Liver (tissue), 9 donors: ENCODE data around the gene RGS10. TPM values are rescaled to one million over a fixed set of nuclear protein-coding genes. Genes with fewer than 3 reads are reported as not detected.

Experiments used
- DNase-seq: peaks from one replicate; pipeline ENCODE4 v3.0.0-alpha.2; 2017; ENCODE audit warnings: low spot score
- H3K27ac ChIP-seq, 2 donors: one replicate each; pipeline ENCODE4 v1.7.0; 2013; ENCODE audit warnings: inconsistent platforms in 2 of 2, low read length in 2 of 2, control low read depth in 1 of 2, low read depth in 1 of 2, mild to moderate bottlenecking in 1 of 2
- H3K27me3 ChIP-seq, 4 donors: one replicate each; pipeline versions ENCODE4 v1.6.1 to v1.7.0; 2013; ENCODE audit warnings: low read length in 3 of 4, inconsistent platforms in 1 of 4, mild to moderate bottlenecking in 1 of 4, moderate library complexity in 1 of 4; ENCODE audit not compliant: control insufficient read depth in 4 of 4, insufficient read depth in 4 of 4
- H3K36me3 ChIP-seq, 4 donors: one replicate each; pipeline versions ENCODE4 v1.6.1 to v1.7.0; 2013; ENCODE audit warnings: low read length in 3 of 4, mild to moderate bottlenecking in 3 of 4, low read depth in 1 of 4, moderate library complexity in 1 of 4; ENCODE audit not compliant: control insufficient read depth in 4 of 4, insufficient read depth in 3 of 4
- H3K4me1 ChIP-seq, 4 donors: one replicate each; pipeline versions ENCODE4 v1.6.1 to v1.7.0; 2013; ENCODE audit warnings: low read length in 3 of 4, mild to moderate bottlenecking in 3 of 4, moderate library complexity in 1 of 4; ENCODE audit not compliant: control insufficient read depth in 4 of 4, insufficient read depth in 4 of 4
- H3K4me3 ChIP-seq, 3 donors: one replicate each; pipeline versions ENCODE4 v1.6.1 to v1.7.0; 2013; ENCODE audit warnings: low read length in 3 of 3, control low read depth in 1 of 3, low read depth in 1 of 3, mild to moderate bottlenecking in 1 of 3
- H3K9ac ChIP-seq, 2 donors: one replicate each; pipeline ENCODE4 v1.7.0; 2013; ENCODE audit warnings: low read length in 2 of 2, mild to moderate bottlenecking in 2 of 2, moderate library complexity in 2 of 2, control low read depth in 1 of 2, low read depth in 1 of 2
- H3K9me3 ChIP-seq, 4 donors: one replicate each; pipeline versions ENCODE4 v1.6.1 to v1.7.0; 2013; ENCODE audit warnings: low read length in 3 of 4; ENCODE audit not compliant: control insufficient read depth in 4 of 4
- ATF3 ChIP-seq: IDR thresholded peaks from 2 replicates; pipeline ENCODE4 v1.6.1; 2016; ENCODE audit warnings: antibody characterized with exemption
- CTCF ChIP-seq: fragments of 150-350 bp; IDR thresholded peaks from 2 replicates; pipeline ENCODE4 v1.5.1; 2017; ENCODE audit warnings: improper control_type of control experiment, low read depth, low read length; ENCODE audit not compliant: missing input control
- EGR1 ChIP-seq, 2 donors: IDR thresholded peaks; 2 replicates each; pipeline ENCODE4 v1.6.1; 2016 to 2018; ENCODE audit warnings: antibody characterized with exemption in 2 of 2, low read depth in 2 of 2
- GABPA ChIP-seq, 2 donors: IDR thresholded peaks in 1 of 2; conservative IDR thresholded peaks in 1 of 2; 2 replicates each; pipeline ENCODE4 v1.6.1; 2016; ENCODE audit warnings: antibody characterized with exemption in 2 of 2, mild to moderate bottlenecking in 1 of 2, moderate library complexity in 1 of 2
- HNF4A ChIP-seq, 2 donors: conservative IDR thresholded peaks; 2 replicates each; pipeline ENCODE4 v1.6.1; 2016; ENCODE audit warnings: antibody characterized with exemption in 2 of 2, mild to moderate bottlenecking in 2 of 2
- HNF4G ChIP-seq: IDR thresholded peaks from 2 replicates; pipeline ENCODE4 v1.6.1; 2016; ENCODE audit warnings: antibody characterized with exemption
- MAX ChIP-seq: IDR thresholded peaks from 2 replicates; pipeline ENCODE4 v1.6.1; 2016; ENCODE audit warnings: antibody characterized with exemption
- RAD21 ChIP-seq, 2 donors: IDR thresholded peaks; 2 replicates each; pipeline ENCODE4 v1.6.1; 2016; ENCODE audit warnings: antibody characterized with exemption in 2 of 2, mild to moderate bottlenecking in 2 of 2
- REST ChIP-seq: IDR thresholded peaks from 2 replicates; pipeline ENCODE4 v1.6.1; 2016; ENCODE audit warnings: antibody characterized with exemption, mild to moderate bottlenecking
- RXRA ChIP-seq, 2 donors: IDR thresholded peaks; 2 replicates each; pipeline ENCODE4 v1.6.1; 2017 to 2018; ENCODE audit warnings: antibody characterized with exemption in 2 of 2, mild to moderate bottlenecking in 1 of 2
- SP1 ChIP-seq: IDR thresholded peaks from 2 replicates; pipeline ENCODE4 v1.6.1; 2018; ENCODE audit warnings: antibody characterized with exemption, mild to moderate bottlenecking
- TAF1 ChIP-seq: conservative IDR thresholded peaks from 2 replicates; pipeline ENCODE4 v1.6.1; 2016; ENCODE audit warnings: antibody characterized with exemption, mild to moderate bottlenecking
- YY1 ChIP-seq: IDR thresholded peaks from 2 replicates; pipeline ENCODE4 v1.6.1; 2016; ENCODE audit warnings: antibody characterized with exemption, mild to moderate bottlenecking
- WGBS: extraction: QIAGEN DNeasy Blood & Tissue Kit; methylation state at CpG from one replicate; pipeline ENCODE4 v1.1.7; 2013; 5-methylcytosine and 5-hydroxymethylcytosine counted together
- polyA plus RNA-seq, 2 donors: library from polyadenylated mRNA; stranded (reverse) in 1 of 2; unstranded in 1 of 2; fragments of 200-250 nt in 1 of 2; fragments of >200 nt in 1 of 2; fragmentation: Nextera tagmentation in 1 of 2; extraction: Ambion mirVana in 1 of 2; gene quantifications; one replicate each; pipeline versions ENCODE4 v1.2.1 to v1.2.3, GENCODE V29; 2013 to 2015
- total RNA-seq, 2 donors: library from RNA; depleted of rRNA; stranded (reverse); fragments of >200 nt; gene quantifications; one replicate each; pipeline ENCODE4 v1.2.3, GENCODE V29; 2014
- donor health status: healthy.
- donor health status: healthy.
- donor health status: healthy.
- donor health status: healthy.
- donor health status: healthy.

RGS10 gene
- total and polyA plus RNA-seq, 4 donors, result 1.8 to 51.9 (median 2.2) TPM

- H3K27ac ChIP-seq, result no peak overlapping the region
- no peaks in the 10 kb centered on the region for H3K27me3 ChIP-seq
- H3K4me3 ChIP-seq, result no peak overlapping the region
- peaks cover 18 to 55% (median 40%) of the 10 kb centered on the region in 4 donors for H3K36me3 ChIP-seq
- no peak for DNase-seq
- no peaks in the 10 kb centered on the region for H3K4me1 ChIP-seq
- H3K9me3 ChIP-seq, result no peaks in the 10 kb centered on the region
- 66% methylated on average over 5 of the region's 5 CpGs for WGBS
- TF ChIP-seq ATF3 (no peak), EGR1 (IDR thresholded peaks at IDR 0.05; ENCODE audit: low read depth in 2 of 2) (no peak), CTCF (no peak)
- H3K9ac ChIP-seq, result no peak overlapping the region
Measured at GRCh38 chr10:119575506-119575905, 33.0 kb upstream of the RGS10 start.

- Histone ChIP-seq H3K4me3 (no peak overlapping the region), H3K4me1 (no peaks in the 10 kb centered on the region), H3K36me3 (peaks cover 0 to 5% (median 4%) of the 10 kb centered on the region in 4 donors), H3K9ac (no peak overlapping the region), H3K27ac (no peak overlapping the region), H3K9me3 (no peaks in the 10 kb centered on the region), H3K27me3 (no peaks in the 10 kb centered on the region)
- no peak for DNase-seq
- 89% methylated on average over 8 of the region's 8 CpGs for WGBS
- TF ChIP-seq HNF4A (conservative IDR thresholded peaks at IDR 0.05), result no peak
- TF ChIP-seq ATF3, result no peak
- TF ChIP-seq EGR1 (IDR thresholded peaks at IDR 0.05; ENCODE audit: low read depth in 2 of 2), result no peak
- TF ChIP-seq HNF4G, result no peak
- no peak for TF ChIP-seq RXRA (IDR thresholded peaks at IDR 0.05)
- TF ChIP-seq CTCF, result no peak
- no peak for TF ChIP-seq MAX
Measured at GRCh38 chr10:119567978-119568377, 25.5 kb upstream of the RGS10 start.

GRCh38 chr10:119562097-119562496 lies 19.6 kb upstream of the RGS10 start:
- Histone ChIP-seq H3K4me1 (no peaks in the 10 kb centered on the region), H3K27ac (no peak overlapping the region), H3K9ac (no peak overlapping the region), H3K36me3 (no peaks in the 10 kb centered on the region), H3K9me3 (no peaks in the 10 kb centered on the region), H3K4me3 (no peak overlapping the region), H3K27me3 (no peaks in the 10 kb centered on the region)
- no peak for TF ChIP-seq GABPA (IDR thresholded peaks at IDR 0.05 in 1 of 2, conservative IDR thresholded peaks at IDR 0.05 in 1 of 2)
- TF ChIP-seq RAD21 (IDR thresholded peaks at IDR 0.05), result no peak
- no peak for TF ChIP-seq RXRA (IDR thresholded peaks at IDR 0.05)
- no peak for TF ChIP-seq REST
- no peak for TF ChIP-seq HNF4G
- TF ChIP-seq TAF1, result no peak
- TF ChIP-seq YY1, result no peak
- TF ChIP-seq SP1, result no peak
- TF ChIP-seq CTCF, result no peak
- TF ChIP-seq ATF3, result no peak
- no peak for TF ChIP-seq EGR1 (IDR thresholded peaks at IDR 0.05; ENCODE audit: low read depth in 2 of 2)
- 92% methylated on average over 4 of the region's 4 CpGs for WGBS
- no peak for DNase-seq
